ENCODE data around the gene NUPR1. TPM values are rescaled to one million over a fixed set of nuclear protein-coding genes. Genes with fewer than 3 reads are reported as not detected.
"Not testable (repeated sequence)": the region's sequence is repeated elsewhere in the genome, so short reads cannot be mapped to it uniquely, and the experiment has no call there.

The NUPR1 gene
- total RNA-seq, 1 donor from 2014 or later = 3.7 TPM

DNA sequence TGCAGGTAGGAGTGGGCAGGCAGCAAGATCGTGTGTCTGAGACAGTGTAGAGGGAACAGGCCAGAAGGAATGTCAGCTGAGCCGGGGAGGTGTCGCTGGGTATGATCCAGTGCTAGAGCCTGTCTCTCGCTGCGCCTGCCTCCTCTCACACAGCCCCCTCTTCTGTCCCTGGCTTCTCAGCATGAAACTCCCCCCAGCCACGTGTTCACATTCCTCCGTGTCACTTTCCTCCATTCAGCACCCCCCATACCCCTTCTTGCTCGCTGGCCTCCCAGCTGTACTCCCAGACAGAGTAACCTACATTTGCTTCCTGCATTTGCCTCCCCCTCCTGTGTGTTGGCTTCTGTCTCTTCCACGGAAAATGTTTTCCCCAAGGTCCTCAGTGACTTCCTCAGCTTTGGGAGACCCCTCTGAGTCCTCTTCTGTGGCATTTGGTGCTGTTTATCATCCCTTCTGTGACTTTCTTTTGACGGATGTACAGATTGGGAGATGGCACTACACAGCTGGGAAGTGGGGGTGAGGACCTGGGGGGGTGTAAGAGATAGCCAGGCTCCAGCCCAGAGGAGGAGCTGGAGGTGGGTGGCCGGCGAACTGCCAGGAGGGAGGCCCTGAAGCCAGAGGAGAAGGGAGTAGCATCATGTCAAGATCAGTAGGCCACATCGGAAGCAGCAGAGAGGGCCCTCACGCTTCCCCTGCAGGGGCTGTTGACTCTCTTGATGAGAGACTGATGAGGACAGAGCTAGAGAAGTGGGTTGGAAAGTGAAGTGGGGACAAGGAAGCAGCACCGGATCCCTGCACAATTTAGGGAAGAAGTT is 34.1 kb upstream of the NUPR1 start:
- Histone ChIP-seq H3K9me3 (ENCODE audit: control insufficient read depth in 3 of 3, low read length in 3 of 3) (no peaks in the 10 kb centered on the region), H3K4me3 (ENCODE audit: low read length in 3 of 3) (peak overlapping the region; percentile 17 to 31 (median 29)), H3K9ac (ENCODE audit: low read depth in 1 of 3, low read length in 3 of 3) (peak overlapping the region; percentile 32 to 70 (median 54))

DNA sequence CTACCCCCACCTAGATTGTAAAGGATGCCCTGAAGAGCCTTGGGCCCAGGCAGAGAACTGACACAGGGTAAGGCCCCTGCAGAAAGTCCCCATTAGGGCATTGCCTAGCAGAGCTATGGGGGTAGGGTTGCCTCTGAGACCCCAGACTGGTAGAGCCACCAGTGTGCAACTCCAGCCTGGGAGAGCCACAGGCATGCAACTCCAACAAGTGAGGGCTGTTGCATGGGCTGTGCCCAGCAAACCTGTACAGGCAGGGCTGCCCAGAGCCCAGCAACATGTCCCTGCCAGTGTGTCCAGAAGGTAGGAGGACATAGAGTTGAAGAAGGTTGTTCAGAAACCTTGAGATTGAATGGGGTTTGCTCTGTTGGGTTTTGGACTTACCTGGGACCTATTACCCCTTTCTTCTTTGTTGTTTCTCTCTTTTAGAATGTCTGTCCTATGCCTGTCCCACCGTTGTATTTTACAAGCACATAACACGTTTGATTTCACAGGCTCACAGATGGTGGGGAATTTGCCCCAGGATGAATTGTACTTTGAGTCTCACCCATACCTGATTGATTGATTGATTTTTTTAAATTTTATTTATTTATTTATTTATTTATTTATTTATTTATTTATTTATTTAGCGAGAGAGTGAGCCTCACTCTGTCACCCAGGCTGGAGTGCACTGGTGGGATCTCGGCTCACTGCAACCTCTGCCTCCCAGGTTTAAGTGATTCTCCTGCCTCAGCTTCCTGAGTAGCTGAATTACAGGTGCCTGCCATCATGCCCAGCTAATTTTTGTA is 31.4 kb upstream of the NUPR1 start:
- H3K27ac ChIP-seq (ENCODE audit: low read depth, low read length) = no peak overlapping the region
- no peaks in the 10 kb centered on the region for H3K9me3 ChIP-seq (ENCODE audit: control insufficient read depth in 3 of 3, low read length in 3 of 3)
- H3K4me3 ChIP-seq (ENCODE audit: low read length in 3 of 3) = no peak overlapping the region
- H3K9ac ChIP-seq (ENCODE audit: low read depth in 1 of 3, low read length in 3 of 3) = no peak overlapping the region
- H3K36me3 ChIP-seq (ENCODE audit: control insufficient read depth in 3 of 3, insufficient read depth in 3 of 3, low read length in 3 of 3) = peaks cover 0 to 6% (median 4%) of the 10 kb centered on the region in 3 donors
- no peaks in the 10 kb centered on the region for H3K27me3 ChIP-seq (ENCODE audit: control insufficient read depth in 3 of 3, insufficient read depth in 3 of 3, low read length in 3 of 3)
- peaks cover 10 to 17% (median 16%) of the 10 kb centered on the region in 3 donors for H3K4me1 ChIP-seq (ENCODE audit: control insufficient read depth in 3 of 3, insufficient read depth in 3 of 3, low read length in 3 of 3)

More for the DNA sequence above, 34.1 kb upstream of the NUPR1 start:
- H3K27me3 ChIP-seq (ENCODE audit: control insufficient read depth in 3 of 3, insufficient read depth in 3 of 3, low read length in 3 of 3) = no peaks in the 10 kb centered on the region
- H3K36me3 ChIP-seq (ENCODE audit: control insufficient read depth in 3 of 3, insufficient read depth in 3 of 3, low read length in 3 of 3) = peaks cover 0 to 6% (median 5%) of the 10 kb centered on the region in 3 donors
- peaks cover 10 to 17% (median 16%) of the 10 kb centered on the region in 3 donors for H3K4me1 ChIP-seq (ENCODE audit: control insufficient read depth in 3 of 3, insufficient read depth in 3 of 3, low read length in 3 of 3)
- H3K27ac ChIP-seq (ENCODE audit: low read depth, low read length) = peak overlapping the region; percentile 12

DNA sequence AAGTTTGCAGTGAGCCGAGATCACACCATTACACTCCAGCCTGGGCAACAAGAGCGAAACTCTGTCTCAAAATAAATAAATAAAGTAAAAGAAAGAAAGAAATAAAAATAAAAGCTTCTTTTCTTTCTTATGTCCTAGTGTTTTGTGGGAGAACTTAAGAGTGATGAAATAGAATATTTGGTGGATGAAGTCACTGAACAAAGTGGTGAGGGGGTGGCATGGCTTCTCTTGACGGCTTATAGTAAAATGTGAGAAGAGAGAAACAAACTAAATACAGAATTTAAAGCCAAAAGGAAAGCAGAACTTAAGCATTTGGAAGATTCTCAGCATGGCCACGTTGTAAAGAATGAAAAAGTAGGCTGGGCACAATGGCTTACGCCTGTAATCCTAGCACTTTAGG is 30.2 kb upstream of the NUPR1 start:
- no peaks in the 10 kb centered on the region for H3K27me3 ChIP-seq (ENCODE audit: control insufficient read depth in 3 of 3, insufficient read depth in 3 of 3, low read length in 3 of 3)
- H3K4me3 ChIP-seq (ENCODE audit: low read length in 3 of 3) = no peak overlapping the region
- H3K4me1 ChIP-seq (ENCODE audit: control insufficient read depth in 3 of 3, insufficient read depth in 3 of 3, low read length in 3 of 3) = peaks cover 8 to 16% (median 12%) of the 10 kb centered on the region in 3 donors
- H3K36me3 ChIP-seq (ENCODE audit: control insufficient read depth in 3 of 3, insufficient read depth in 3 of 3, low read length in 3 of 3) = peaks cover 0 to 2% (median 2%) of the 10 kb centered on the region in 3 donors
- H3K27ac ChIP-seq (ENCODE audit: low read depth, low read length) = no peak overlapping the region
- no peak overlapping the region for H3K9ac ChIP-seq (ENCODE audit: low read depth in 1 of 3, low read length in 3 of 3)
- no peaks in the 10 kb centered on the region for H3K9me3 ChIP-seq (ENCODE audit: control insufficient read depth in 3 of 3, low read length in 3 of 3)

DNA sequence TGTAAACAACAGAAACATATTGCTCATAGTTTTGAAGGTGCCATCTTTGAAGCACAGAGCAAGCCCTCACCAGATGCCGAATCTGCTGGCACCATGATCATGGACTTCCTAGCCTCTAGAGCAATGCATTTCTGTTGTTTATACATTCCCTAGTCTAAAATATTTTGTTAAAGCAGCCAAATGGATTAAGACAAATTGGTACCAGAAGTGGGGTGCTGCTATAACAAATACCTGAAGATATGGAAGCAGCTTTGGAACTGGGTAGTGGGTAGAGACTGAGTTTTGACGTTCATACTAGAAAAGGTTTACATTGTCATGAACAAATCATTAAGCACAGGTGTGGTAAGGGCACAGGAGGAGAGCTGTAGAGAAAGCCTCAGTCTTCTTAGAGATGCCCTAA is 28.5 kb upstream of the NUPR1 start:
- Histone ChIP-seq H3K9me3 (ENCODE audit: control insufficient read depth in 3 of 3, low read length in 3 of 3) (no peaks in the 10 kb centered on the region), H3K36me3 (ENCODE audit: control insufficient read depth in 3 of 3, insufficient read depth in 3 of 3, low read length in 3 of 3) (peaks cover 0 to 5% (median 2%) of the 10 kb centered on the region in 3 donors), H3K4me3 (ENCODE audit: low read length in 3 of 3) (no peak overlapping the region), H3K4me1 (ENCODE audit: control insufficient read depth in 3 of 3, insufficient read depth in 3 of 3, low read length in 3 of 3) (peaks cover under 1 to 5% (median 4%) of the 10 kb centered on the region in 3 donors), H3K27ac (ENCODE audit: low read depth, low read length) (no peak overlapping the region), H3K9ac (ENCODE audit: low read depth in 1 of 3, low read length in 3 of 3) (no peak overlapping the region), H3K27me3 (ENCODE audit: control insufficient read depth in 3 of 3, insufficient read depth in 3 of 3, low read length in 3 of 3) (no peaks in the 10 kb centered on the region)

DNA sequence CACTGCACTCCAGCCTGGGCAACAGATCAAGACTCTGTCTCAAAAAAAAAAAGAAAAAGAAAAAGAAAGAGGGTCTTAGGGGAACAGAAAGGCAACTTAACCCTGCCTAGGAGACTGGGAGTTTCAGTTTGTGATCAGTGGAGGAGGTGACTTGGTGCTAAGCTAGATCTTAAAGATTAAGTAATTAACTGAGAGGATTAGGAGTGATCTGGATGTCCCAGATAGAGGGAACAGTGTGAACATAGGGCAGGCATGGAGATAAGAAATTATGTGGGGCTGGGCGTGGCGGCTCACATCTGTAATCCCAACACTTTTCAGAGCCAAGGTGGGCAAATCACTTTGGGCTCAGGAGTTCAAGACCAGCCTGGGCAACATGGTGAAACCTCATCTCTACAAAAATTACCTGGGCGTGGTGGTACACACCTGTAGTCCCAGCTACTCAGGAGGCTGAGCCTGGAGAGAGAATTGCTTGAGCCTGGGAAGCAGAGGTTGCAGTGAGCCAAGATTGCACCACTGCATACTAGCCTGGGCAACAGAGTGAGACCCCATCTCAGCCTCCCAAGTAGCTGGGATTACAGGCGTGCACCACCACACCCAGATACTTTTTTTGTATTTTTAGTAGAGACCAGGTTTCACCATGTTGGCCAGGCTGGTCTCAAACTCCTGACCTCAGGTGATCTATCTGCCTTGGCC is 27.6 kb upstream of the NUPR1 start:
- not testable (repeated sequence) for H3K36me3 ChIP-seq (ENCODE audit: control insufficient read depth in 3 of 3, insufficient read depth in 3 of 3, low read length in 3 of 3)

DNA sequence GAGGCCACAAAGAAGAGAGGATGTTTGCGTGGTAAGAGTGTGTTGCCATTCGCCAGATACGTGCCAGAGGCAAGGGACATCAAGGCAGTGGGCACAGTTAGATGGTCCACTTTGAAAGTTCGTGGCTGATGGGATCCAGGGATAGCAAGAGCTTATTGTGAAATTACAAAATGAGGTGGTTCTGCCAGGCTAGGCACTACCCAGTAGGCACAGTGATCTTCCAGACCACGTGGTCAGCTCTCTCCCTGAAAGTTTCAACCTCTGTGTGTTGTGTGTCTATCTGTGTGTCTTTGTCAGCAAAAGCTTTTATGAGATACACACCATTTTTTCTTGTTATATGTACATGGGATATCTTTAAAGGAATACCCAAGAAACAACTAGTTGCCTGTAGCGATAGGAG is 24.4 kb upstream of the NUPR1 start:
- peaks cover 4 to 8% (median 5%) of the 10 kb centered on the region in 3 donors for H3K36me3 ChIP-seq (ENCODE audit: control insufficient read depth in 3 of 3, insufficient read depth in 3 of 3, low read length in 3 of 3)
- peaks cover 7 to 13% (median 7%) of the 10 kb centered on the region in 3 donors for H3K4me1 ChIP-seq (ENCODE audit: control insufficient read depth in 3 of 3, insufficient read depth in 3 of 3, low read length in 3 of 3)
- H3K27ac ChIP-seq (ENCODE audit: low read depth, low read length) = no peak overlapping the region
- H3K4me3 ChIP-seq (ENCODE audit: low read length in 3 of 3) = no peak overlapping the region
- no peak overlapping the region for H3K9ac ChIP-seq (ENCODE audit: low read depth in 1 of 3, low read length in 3 of 3)
- no peaks in the 10 kb centered on the region for H3K9me3 ChIP-seq (ENCODE audit: control insufficient read depth in 3 of 3, low read length in 3 of 3)
- H3K27me3 ChIP-seq (ENCODE audit: control insufficient read depth in 3 of 3, insufficient read depth in 3 of 3, low read length in 3 of 3) = no peaks in the 10 kb centered on the region

More for the DNA sequence above, 27.6 kb upstream of the NUPR1 start:
- not testable (repeated sequence) for H3K27ac ChIP-seq (ENCODE audit: low read depth, low read length); H3K27me3 ChIP-seq (ENCODE audit: control insufficient read depth in 3 of 3, insufficient read depth in 3 of 3, low read length in 3 of 3); H3K9ac ChIP-seq (ENCODE audit: low read depth in 1 of 3, low read length in 3 of 3); H3K9me3 ChIP-seq (ENCODE audit: control insufficient read depth in 3 of 3, low read length in 3 of 3); H3K4me3 ChIP-seq (ENCODE audit: low read length in 3 of 3)
- H3K4me1 ChIP-seq (ENCODE audit: control insufficient read depth in 3 of 3, insufficient read depth in 3 of 3, low read length in 3 of 3) = peaks cover 7 to 12% (median 7%) of the 10 kb centered on the region in 3 donors

DNA sequence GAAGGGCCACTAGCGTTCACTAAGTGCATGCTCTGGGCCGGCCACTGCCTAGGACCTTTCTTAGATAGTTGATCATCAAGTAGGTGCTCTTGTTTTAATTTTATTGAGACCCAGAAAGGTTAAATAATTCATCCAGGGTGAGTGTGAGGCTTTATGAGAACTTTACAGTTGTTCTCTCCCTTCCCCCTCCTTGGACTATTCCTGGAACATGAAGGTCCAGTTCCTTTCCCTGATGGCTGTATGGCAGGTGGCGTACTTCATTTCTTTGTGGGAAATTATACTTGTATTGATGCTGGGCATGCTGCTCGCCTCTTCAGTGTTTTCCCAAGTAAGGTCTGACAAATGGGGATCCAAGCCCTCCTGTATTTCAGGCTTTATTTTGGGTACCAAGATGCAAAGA is 23.4 kb upstream of the NUPR1 start:
- Histone ChIP-seq H3K4me3 (ENCODE audit: low read length in 3 of 3) (no peak overlapping the region), H3K27ac (ENCODE audit: low read depth, low read length) (no peak overlapping the region), H3K27me3 (ENCODE audit: control insufficient read depth in 3 of 3, insufficient read depth in 3 of 3, low read length in 3 of 3) (no peaks in the 10 kb centered on the region), H3K36me3 (ENCODE audit: control insufficient read depth in 3 of 3, insufficient read depth in 3 of 3, low read length in 3 of 3) (peaks cover 6 to 9% (median 8%) of the 10 kb centered on the region in 3 donors), H3K9ac (ENCODE audit: low read depth in 1 of 3, low read length in 3 of 3) (no peak overlapping the region), H3K9me3 (ENCODE audit: control insufficient read depth in 3 of 3, low read length in 3 of 3) (no peaks in the 10 kb centered on the region), H3K4me1 (ENCODE audit: control insufficient read depth in 3 of 3, insufficient read depth in 3 of 3, low read length in 3 of 3) (peaks cover 7 to 13% (median 7%) of the 10 kb centered on the region in 3 donors)

DNA sequence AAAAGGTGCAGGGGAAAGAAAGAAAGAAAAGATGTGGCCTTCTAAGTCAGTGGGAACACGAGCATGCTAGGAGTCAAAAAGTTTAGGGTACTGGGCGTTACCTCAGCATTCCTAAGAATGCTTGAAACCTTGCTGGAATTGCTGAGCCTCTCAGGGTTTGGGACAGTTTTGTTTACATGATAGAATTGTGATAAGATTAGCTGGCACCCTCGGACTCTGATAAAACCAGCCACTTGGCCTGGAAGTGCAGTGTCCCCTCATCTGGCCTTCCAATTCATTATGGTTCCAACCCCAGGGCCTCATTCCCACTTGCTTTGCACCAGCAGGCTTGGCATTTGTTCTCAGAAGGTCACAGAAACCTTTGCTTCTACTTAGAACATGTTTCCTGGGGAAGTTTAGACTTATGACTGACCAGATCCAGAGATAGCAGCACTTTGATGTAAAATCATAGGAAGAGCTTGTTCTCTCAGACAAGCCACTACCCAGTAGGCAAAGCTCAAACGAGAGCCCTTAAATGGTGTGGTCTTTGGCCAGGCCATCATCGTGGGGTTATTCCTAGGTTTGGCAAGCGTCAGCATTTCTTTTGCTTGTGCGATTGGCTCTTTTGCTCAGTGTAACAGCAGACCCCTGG is 22.9 kb upstream of the NUPR1 start:
- Histone ChIP-seq H3K27ac (ENCODE audit: low read depth, low read length) (no peak overlapping the region), H3K4me1 (ENCODE audit: control insufficient read depth in 3 of 3, insufficient read depth in 3 of 3, low read length in 3 of 3) (peaks cover 7 to 13% (median 7%) of the 10 kb centered on the region in 3 donors), H3K9me3 (ENCODE audit: control insufficient read depth in 3 of 3, low read length in 3 of 3) (no peaks in the 10 kb centered on the region)

DNA sequence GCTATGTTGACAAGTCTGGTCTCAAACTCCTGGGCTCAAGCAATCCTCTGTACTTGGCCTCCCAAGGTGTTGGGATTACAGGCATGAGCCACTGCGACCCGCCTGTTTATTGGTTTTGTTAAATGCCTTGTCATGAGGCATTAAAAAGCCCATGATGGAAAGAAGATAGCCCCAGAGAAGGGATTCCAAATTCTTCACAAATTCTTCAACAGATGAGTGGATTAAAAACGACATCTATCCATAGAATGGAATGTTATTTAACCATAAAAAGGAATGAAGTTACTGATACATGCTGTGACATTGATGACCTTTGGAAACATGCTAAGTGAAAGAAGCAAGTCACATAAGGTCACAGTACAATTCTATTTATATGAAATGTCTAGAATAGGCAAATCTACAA is 19.7 kb upstream of the NUPR1 start:
- Histone ChIP-seq H3K4me3 (ENCODE audit: low read length in 3 of 3) (no peak overlapping the region), H3K27ac (ENCODE audit: low read depth, low read length) (no peak overlapping the region), H3K36me3 (ENCODE audit: control insufficient read depth in 3 of 3, insufficient read depth in 3 of 3, low read length in 3 of 3) (peaks cover 7 to 10% (median 8%) of the 10 kb centered on the region in 3 donors), H3K9me3 (ENCODE audit: control insufficient read depth in 3 of 3, low read length in 3 of 3) (no peaks in the 10 kb centered on the region), H3K9ac (ENCODE audit: low read depth in 1 of 3, low read length in 3 of 3) (no peak overlapping the region), H3K27me3 (ENCODE audit: control insufficient read depth in 3 of 3, insufficient read depth in 3 of 3, low read length in 3 of 3) (no peaks in the 10 kb centered on the region), H3K4me1 (ENCODE audit: control insufficient read depth in 3 of 3, insufficient read depth in 3 of 3, low read length in 3 of 3) (peaks cover 11 to 19% (median 14%) of the 10 kb centered on the region in 3 donors)

More for the DNA sequence above, 22.9 kb upstream of the NUPR1 start:
- Histone ChIP-seq H3K36me3 (ENCODE audit: control insufficient read depth in 3 of 3, insufficient read depth in 3 of 3, low read length in 3 of 3) (peaks cover 6 to 10% (median 8%) of the 10 kb centered on the region in 3 donors), H3K9ac (ENCODE audit: low read depth in 1 of 3, low read length in 3 of 3) (peak overlapping the region in 1 of 3 donors; percentile 33), H3K27me3 (ENCODE audit: control insufficient read depth in 3 of 3, insufficient read depth in 3 of 3, low read length in 3 of 3) (no peaks in the 10 kb centered on the region), H3K4me3 (ENCODE audit: low read length in 3 of 3) (no peak overlapping the region)
